ENCODE data around the gene CRLF2. TPM values are rescaled to one million over a fixed set of nuclear protein-coding genes. Genes with fewer than 3 reads are reported as not detected.

CRLF2 gene
- total RNA-seq, 1 experiment from 2014 or later: 0.34 TPM

DNA sequence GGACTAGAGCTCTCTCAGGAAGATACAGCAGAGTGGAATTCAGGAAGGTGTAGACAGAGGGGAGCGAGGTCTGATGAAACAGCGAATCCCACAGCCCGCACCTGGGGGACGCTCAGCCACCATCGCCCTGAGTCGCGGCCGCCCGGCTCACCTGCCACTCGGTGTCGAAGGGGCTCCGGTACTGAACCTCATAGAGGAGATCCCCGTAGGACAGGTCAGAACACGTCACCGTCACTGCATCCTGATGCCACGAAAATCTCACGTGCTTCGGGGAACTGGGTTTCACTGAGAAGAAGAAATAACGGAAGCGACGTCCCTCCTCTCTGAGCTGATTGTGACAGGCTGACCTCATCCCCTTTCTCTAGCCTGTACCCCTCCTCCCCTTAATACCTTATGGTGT is 10.2 kb downstream of the CRLF2 start:
- H3K27me3 ChIP-seq (ENCODE audit: insufficient read depth, low read length): no peaks in the 10 kb centered on the region
- intact Hi-C loops (cut with micrococcal nuclease): no loop called here
- ChIA-PET RAD21 (ENCODE audit: low non-redundant PET in 1 of 2, low total read pairs in 2 of 2, uncharacterized antibody in 2 of 2, unreplicated experiment in 2 of 2) (no interaction called here), POLR2A (no interaction called here), CTCF (no interaction called here)
- H3K36me3 ChIP-seq (ENCODE audit: control insufficient read depth in 1 of 2, insufficient read depth in 2 of 2, low read length in 2 of 2): no peaks in the 10 kb centered on the region
- TF ChIP-seq FOSL1 (IDR thresholded peaks at IDR 0.05; ENCODE audit: low read depth) (no peak), ZNF274 (IDR thresholded peaks at IDR 0.05; ENCODE audit: low read depth, low read length) (no peak), ZBTB33 (IDR thresholded peaks at IDR 0.05; ENCODE audit: extremely low read depth, insufficient replicate concordance, low read length) (no peak), EGR1 (IDR thresholded peaks at IDR 0.05; ENCODE audit: low read depth) (no peak), EZH2 (IDR thresholded peaks at IDR 0.05) (no peak), POLR2AphosphoS5 (IDR thresholded peaks at IDR 0.05; ENCODE audit: low read depth, low read length) (no peak), CEBPB (IDR thresholded peaks at IDR 0.05; ENCODE audit: low read depth) (no peak), CBX3 (IDR thresholded peaks at IDR 0.05; ENCODE audit: low read depth) (no peak), EZH2phosphoT487 (IDR thresholded peaks at IDR 0.05; ENCODE audit: borderline replicate concordance) (no peak), RAD21 (IDR thresholded peaks at IDR 0.05; ENCODE audit: low read depth) (no peak)
- TF ChIP-seq, protein P1, sequence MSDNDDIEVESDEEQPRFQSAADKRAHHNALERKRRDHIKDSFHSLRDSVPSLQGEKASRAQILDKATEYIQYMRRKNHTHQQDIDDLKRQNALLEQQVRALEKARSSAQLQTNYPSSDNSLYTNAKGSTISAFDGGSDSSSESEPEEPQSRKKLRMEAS (IDR thresholded peaks at IDR 0.05): no peak
- DNase-seq (ENCODE audit: low read depth, low spot score) (no peak), ATAC-seq (no peak)
- no peak overlapping the region for H3K9ac ChIP-seq (ENCODE audit: low read length)
- H4K20me1 ChIP-seq (ENCODE audit: insufficient read depth): no peaks in the 10 kb centered on the region
- peaks cover 3 to 17% of the 10 kb centered on the region in 2 experiments; a peak in 2 of 4 replicates for H3K4me1 ChIP-seq (ENCODE audit: control insufficient read depth in 1 of 2, insufficient read depth in 2 of 2, low read length in 2 of 2)
- no peaks in the 10 kb centered on the region for H3K79me2 ChIP-seq (ENCODE audit: insufficient read depth, low read length)
- H3K9me3 ChIP-seq (ENCODE audit: control insufficient read depth in 1 of 2, insufficient read depth in 1 of 2, low read depth in 1 of 2, low read length in 2 of 2): no peaks in the 10 kb centered on the region
- H3K4me2 ChIP-seq (ENCODE audit: low read length): no peak overlapping the region
- no peak overlapping the region for H2AFZ ChIP-seq (ENCODE audit: low read depth, low read length, poor library complexity, severe bottlenecking)
- H3K9me2 ChIP-seq (ENCODE audit: insufficient read depth): no peaks in the 10 kb centered on the region
- no TSS peak for BruUV-seq (replicated peaks)
- no peak overlapping the region for H3K27ac ChIP-seq (ENCODE audit: low read depth, low read length)
- no peak overlapping the region for H3K4me3 ChIP-seq (replicated peaks in 1 of 2; ENCODE audit: low read depth in 1 of 2, low read length in 2 of 2)
